Suprapubic skin (tissue), 4 donors: Measurements from ENCODE around the gene TOP2B.

ENCODE experiments used
- CTCF ChIP-seq, 2 donors: fragments of 200-600 bp in 1 of 2; fragments of 450-650 bp in 1 of 2; sonication (generic) in 1 of 2; IDR thresholded peaks; one replicate each; pipeline ENCODE4 v1.5.1; 2016 to 2019; ENCODE audit warnings: antibody characterized with exemption in 2 of 2, mild to moderate bottlenecking in 1 of 2, moderate library complexity in 1 of 2
- POLR2A ChIP-seq, 2 donors: fragments of 450-650 bp; IDR thresholded peaks; one replicate each; pipeline ENCODE4 v1.6.1; 2017; ENCODE audit warnings: antibody characterized with exemption in 2 of 2, mild to moderate bottlenecking in 2 of 2, moderate library complexity in 2 of 2
- POLR2AphosphoS5 ChIP-seq, 3 donors: sonication (generic); formaldehyde crosslinking; IDR thresholded peaks; one replicate each; pipeline ENCODE4 v1.6.1; 2017; ENCODE audit warnings: antibody characterized with exemption in 3 of 3

GRCh38 chr3:25652921-25653320, 11.8 kb downstream of the TOP2B start:
- TF ChIP-seq POLR2AphosphoS5 (IDR thresholded peaks at IDR 0.05) (no peak), CTCF (IDR thresholded peaks at IDR 0.05) (no peak), POLR2A (IDR thresholded peaks at IDR 0.05) (no peak)
